ENCODE results near the gene TUBAL3. TPM values are rescaled to one million over a fixed set of nuclear protein-coding genes. Genes with fewer than 3 reads are reported as not detected.
"Not testable (repeated sequence)": the region's sequence is repeated elsewhere in the genome, so short reads cannot be mapped to it uniquely, and the experiment has no call there.

Gene TUBAL3
- polyA plus RNA-seq, 4 donors = 11.4 to 97.7 (median 56.9) TPM

DNA sequence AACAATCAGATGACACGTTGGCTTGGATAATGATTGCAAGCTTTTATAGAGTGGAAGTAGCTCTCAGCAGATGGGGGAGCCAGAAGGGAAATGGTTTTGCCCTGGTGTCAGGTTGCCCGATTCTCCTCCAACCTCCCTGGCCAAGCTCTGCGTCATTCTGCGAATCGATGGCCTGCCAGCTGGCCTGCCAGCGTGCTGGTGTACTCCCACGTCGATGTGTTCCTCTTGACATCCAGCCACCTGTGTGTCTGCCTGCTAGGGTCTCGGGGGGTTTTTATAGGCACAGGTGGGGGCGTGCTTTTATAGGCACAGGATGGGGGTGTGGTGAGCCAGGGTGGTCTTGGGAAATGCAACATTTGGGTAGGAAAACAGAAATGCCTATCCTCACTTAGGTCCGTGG lies 12.4 kb upstream of the TUBAL3 start:
- DNase-seq (no peak), FAIRE-seq (no peak)
- no peak overlapping the region for H3K27ac ChIP-seq (ENCODE audit: low read depth in 1 of 3, low read length in 2 of 3)
- no peaks in the 10 kb centered on the region for H3K27me3 ChIP-seq (ENCODE audit: control insufficient read depth in 3 of 3, insufficient read depth in 3 of 3, low read length in 3 of 3)
- H3K4me1 ChIP-seq (ENCODE audit: control insufficient read depth in 3 of 3, insufficient read depth in 2 of 3, low read depth in 1 of 3, low read length in 2 of 3) = peaks cover 2 to 5% (median 4%) of the 10 kb centered on the region in 3 donors
- WGBS, 3 donors = 93 to 98% (median 93%) methylated on average over 11 of the region's 11 CpGs
- no peaks in the 10 kb centered on the region for H3K9me3 ChIP-seq (ENCODE audit: control insufficient read depth in 2 of 2, insufficient read depth in 1 of 2, low read depth in 1 of 2, low read length in 1 of 2)
- H3K4me3 ChIP-seq (ENCODE audit: low read depth in 1 of 3, low read length in 3 of 3) = no peak overlapping the region
- no peaks in the 10 kb centered on the region for H3K36me3 ChIP-seq (ENCODE audit: control insufficient read depth in 3 of 3, insufficient read depth in 2 of 3, low read depth in 1 of 3, low read length in 3 of 3)

DNA sequence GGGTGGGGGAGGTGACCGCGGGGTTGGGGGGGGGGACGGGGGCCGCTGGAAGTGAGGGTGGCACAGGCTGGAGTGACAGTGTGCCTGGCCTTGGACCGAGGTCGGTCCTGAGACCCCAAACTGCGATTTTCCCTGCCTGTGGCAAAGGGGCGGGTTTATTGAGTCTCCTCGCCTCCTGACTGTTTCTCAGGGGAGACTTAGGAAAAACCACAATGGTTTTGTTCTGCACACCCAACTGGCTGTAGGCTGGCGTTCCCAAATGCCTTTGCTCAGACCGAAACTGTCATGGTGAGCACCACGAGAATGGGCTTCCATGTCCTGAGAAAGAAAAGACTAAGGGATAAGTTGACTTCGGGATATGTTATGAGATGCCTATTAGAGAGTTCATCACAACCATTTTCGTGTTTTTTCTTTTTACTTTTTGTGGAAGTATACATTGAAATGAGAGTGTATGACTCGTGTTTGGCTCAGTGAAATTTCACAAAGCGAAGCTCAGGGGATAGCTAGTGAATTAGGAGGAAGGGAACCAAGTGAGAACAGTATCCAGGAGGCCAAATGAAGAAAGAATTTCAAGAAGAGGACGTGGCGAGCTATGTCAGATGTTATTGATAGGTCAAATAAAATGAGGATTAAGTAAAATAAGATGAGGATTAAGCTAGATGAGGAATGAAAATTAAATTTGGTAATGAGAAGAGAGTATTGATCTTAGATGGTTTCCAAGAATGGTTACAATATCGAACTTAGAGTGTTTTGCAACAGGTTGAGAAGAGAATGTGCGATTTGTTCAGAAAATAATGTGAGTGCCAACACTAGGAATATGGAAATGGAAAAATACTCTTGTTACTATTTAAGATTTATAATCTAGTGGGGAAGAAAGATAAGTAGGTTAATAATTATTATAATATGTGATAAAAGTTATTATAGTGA lies 8.6 kb upstream of the TUBAL3 start:
- Histone ChIP-seq H3K4me1 (ENCODE audit: control insufficient read depth in 3 of 3, insufficient read depth in 2 of 3, low read depth in 1 of 3, low read length in 2 of 3) (peaks cover 2 to 6% (median 5%) of the 10 kb centered on the region in 3 donors), H3K36me3 (ENCODE audit: control insufficient read depth in 3 of 3, insufficient read depth in 2 of 3, low read depth in 1 of 3, low read length in 3 of 3) (no peaks in the 10 kb centered on the region), H3K27me3 (ENCODE audit: control insufficient read depth in 3 of 3, insufficient read depth in 3 of 3, low read length in 3 of 3) (peaks cover 0 to 4% (median 0%) of the 10 kb centered on the region in 3 donors), H3K9me3 (ENCODE audit: control insufficient read depth in 2 of 2, insufficient read depth in 1 of 2, low read depth in 1 of 2, low read length in 1 of 2) (no peaks in the 10 kb centered on the region), H3K27ac (ENCODE audit: low read depth in 1 of 3, low read length in 2 of 3) (peak overlapping the region; percentile 24 to 45 (median 25)), H3K4me3 (ENCODE audit: low read depth in 1 of 3, low read length in 3 of 3) (peak overlapping the region; percentile 63 to 87 (median 69))
- WGBS, 3 donors = 5 to 18% (median 14%) methylated on average over 14 to 20 of the region's 20 CpGs
- no peak for FAIRE-seq
- peak; percentile 45 to 55 for DNase-seq

DNA sequence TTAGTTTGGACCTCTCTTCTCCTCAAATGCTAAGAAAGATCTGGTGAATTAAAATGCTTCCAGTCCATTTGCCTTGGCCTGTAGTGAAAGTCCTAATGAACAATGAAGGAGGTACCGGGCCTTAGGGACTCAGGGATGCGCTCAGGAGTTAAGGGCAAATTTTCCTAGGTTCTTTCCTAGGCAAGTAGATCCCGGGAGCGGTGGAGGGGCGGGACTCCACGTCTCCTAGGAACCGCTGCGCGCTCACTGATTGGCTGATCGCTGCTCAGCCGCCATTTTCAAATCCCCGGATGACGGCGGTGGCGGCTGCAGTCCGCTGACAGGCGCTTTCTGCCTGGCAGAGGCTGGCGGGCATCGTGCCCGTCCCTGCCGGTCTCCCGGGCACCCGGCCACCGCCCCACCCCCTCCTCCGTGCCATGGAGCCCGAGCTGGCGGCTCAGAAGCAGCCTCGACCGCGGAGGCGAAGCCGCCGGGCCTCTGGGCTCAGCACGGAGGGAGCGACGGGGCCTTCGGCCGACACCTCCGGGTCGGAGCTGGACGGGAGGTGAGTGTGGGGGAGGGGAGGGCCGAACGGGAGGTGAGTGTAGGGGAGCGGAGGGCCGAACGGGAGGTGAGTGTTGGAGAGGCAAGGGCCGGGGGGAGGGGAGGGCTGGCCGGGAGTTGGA lies 7.8 kb upstream of the TUBAL3 start, which contains the start of gene NET1:
Gene NET1, plus strand, starts transcription at position 281 of the 665 bp plus-strand sequence. Its CDS starts 136 bp downstream, at position 417.
- Histone ChIP-seq H3K36me3 (ENCODE audit: control insufficient read depth in 3 of 3, insufficient read depth in 2 of 3, low read depth in 1 of 3, low read length in 3 of 3) (no peaks in the 10 kb centered on the region), H3K27me3 (ENCODE audit: control insufficient read depth in 3 of 3, insufficient read depth in 3 of 3, low read length in 3 of 3) (peaks cover 0 to 4% (median 0%) of the 10 kb centered on the region in 3 donors), H3K4me1 (ENCODE audit: control insufficient read depth in 3 of 3, insufficient read depth in 2 of 3, low read depth in 1 of 3, low read length in 2 of 3) (peaks cover 2 to 6% (median 5%) of the 10 kb centered on the region in 3 donors), H3K4me3 (ENCODE audit: low read depth in 1 of 3, low read length in 3 of 3) (peak within 1 kb of the TSS; percentile 63 to 87 (median 69)), H3K27ac (ENCODE audit: low read depth in 1 of 3, low read length in 2 of 3) (peak within 1 kb of the TSS; percentile 24 to 52 (median 45)), H3K9me3 (ENCODE audit: control insufficient read depth in 2 of 2, insufficient read depth in 1 of 2, low read depth in 1 of 2, low read length in 1 of 2) (no peaks in the 10 kb centered on the region)
- DNase-seq (peak; percentile 90 to 95), FAIRE-seq (no peak)
- 0 to 1% (median 0%) methylated on average over 35 to 48 of the region's 48 CpGs for WGBS, 3 donors

DNA sequence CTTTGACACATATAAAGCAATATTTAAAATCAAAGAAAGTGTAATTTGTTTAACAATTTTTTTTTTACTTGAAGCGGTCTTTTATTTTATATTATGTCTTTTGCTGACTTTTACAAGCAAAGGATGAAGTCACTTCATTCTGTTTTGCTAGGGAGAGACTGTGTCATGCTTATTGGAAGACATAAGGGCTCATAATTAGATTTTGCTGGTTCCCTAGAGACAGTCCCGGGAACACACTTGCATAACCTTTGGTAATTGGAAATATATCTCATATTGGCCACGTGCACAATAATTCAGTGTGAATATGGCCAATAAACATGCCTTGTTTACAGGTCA lies 7.3 kb upstream of the TUBAL3 start:
- H3K27ac ChIP-seq (ENCODE audit: low read depth in 1 of 3, low read length in 2 of 3) = no peak overlapping the region
- no peaks in the 10 kb centered on the region for H3K36me3 ChIP-seq (ENCODE audit: control insufficient read depth in 3 of 3, insufficient read depth in 2 of 3, low read depth in 1 of 3, low read length in 3 of 3)
- H3K9me3 ChIP-seq (ENCODE audit: control insufficient read depth in 2 of 2, insufficient read depth in 1 of 2, low read depth in 1 of 2, low read length in 1 of 2) = no peaks in the 10 kb centered on the region
- H3K4me1 ChIP-seq (ENCODE audit: control insufficient read depth in 3 of 3, insufficient read depth in 2 of 3, low read depth in 1 of 3, low read length in 2 of 3) = peaks cover 2 to 6% (median 5%) of the 10 kb centered on the region in 3 donors
- peaks cover 0 to 4% (median 0%) of the 10 kb centered on the region in 3 donors for H3K27me3 ChIP-seq (ENCODE audit: control insufficient read depth in 3 of 3, insufficient read depth in 3 of 3, low read length in 3 of 3)
- WGBS, 3 donors = 23 to 33% (median 33%) methylated on average over 3 of the region's 3 CpGs
- FAIRE-seq (no peak), DNase-seq (no peak)
- peak overlapping the region in 2 of 3 donors; percentile 63 to 87 for H3K4me3 ChIP-seq (ENCODE audit: low read depth in 1 of 3, low read length in 3 of 3)

DNA sequence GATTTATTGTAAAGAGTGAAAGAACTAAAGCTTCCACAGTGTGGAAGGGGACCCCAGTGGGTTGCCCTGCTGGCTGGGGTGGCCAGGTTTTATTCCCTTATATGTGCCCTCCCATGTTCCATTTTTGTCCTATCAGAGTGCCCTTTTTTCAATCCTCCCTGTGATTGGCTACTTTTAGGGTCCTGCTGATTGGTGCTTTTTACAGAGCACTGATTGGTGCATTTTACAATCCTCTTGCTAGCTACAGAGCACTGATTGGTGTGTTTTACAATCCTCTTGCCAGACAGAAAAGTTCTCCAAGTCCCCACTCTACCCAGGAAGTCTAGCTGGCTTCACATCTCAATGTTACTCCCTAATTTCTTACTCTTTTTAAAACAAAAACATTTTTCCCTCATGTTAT lies 6.2 kb upstream of the TUBAL3 start:
- not testable (repeated sequence) for H3K9me3 ChIP-seq (ENCODE audit: control insufficient read depth in 2 of 2, insufficient read depth in 1 of 2, low read depth in 1 of 2, low read length in 1 of 2); H3K27ac ChIP-seq (ENCODE audit: low read depth in 1 of 3, low read length in 2 of 3); H3K4me1 ChIP-seq (ENCODE audit: control insufficient read depth in 3 of 3, insufficient read depth in 2 of 3, low read depth in 1 of 3, low read length in 2 of 3); H3K27me3 ChIP-seq (ENCODE audit: control insufficient read depth in 3 of 3, insufficient read depth in 3 of 3, low read length in 3 of 3); H3K36me3 ChIP-seq (ENCODE audit: control insufficient read depth in 3 of 3, insufficient read depth in 2 of 3, low read depth in 1 of 3, low read length in 3 of 3); FAIRE-seq; DNase-seq; H3K4me3 ChIP-seq (ENCODE audit: low read depth in 1 of 3, low read length in 3 of 3)

DNA sequence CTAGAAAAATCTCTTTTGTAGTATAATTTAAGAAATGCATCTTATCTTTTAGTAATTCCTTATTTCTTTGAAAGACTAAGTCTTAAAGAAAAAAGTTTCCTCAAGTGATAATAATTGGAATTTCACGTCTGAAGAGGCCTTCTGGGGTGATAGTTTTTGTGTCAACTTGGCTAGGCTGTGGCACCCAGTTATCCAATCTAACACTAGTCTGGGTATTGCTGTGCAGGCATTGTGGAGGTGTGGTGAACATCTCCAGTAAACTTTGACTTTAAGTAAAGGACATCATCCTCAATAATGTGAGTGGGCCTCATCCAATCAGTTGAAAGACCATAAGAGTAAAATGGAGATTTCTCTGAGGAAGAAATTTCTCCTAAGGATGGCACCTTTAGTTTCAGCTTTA lies 2.3 kb upstream of the TUBAL3 start:
- FAIRE-seq = no peak
- no peak overlapping the region for H3K27ac ChIP-seq (ENCODE audit: low read depth in 1 of 3, low read length in 2 of 3)

DNA sequence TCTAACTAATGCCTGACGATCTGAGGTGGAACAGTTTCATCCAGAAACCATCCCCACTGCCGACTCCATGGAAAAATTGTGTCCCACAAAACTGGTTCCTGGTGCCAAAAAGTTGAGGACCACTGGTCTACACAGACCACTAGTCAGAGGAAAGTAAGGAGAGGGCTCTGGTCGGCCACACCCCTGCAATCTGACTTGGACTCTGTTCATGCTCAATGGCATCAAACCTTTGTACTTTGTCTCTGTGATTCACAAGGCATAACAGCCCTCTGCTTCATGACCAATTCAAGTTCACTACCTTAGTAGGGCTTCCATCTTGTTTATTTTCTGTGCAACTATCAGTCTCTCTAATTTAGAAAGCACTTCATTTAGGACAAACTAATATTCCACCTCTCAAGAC lies 1.8 kb downstream of the TUBAL3 start:
- DNase-seq (peak; percentile 85 to 92), FAIRE-seq (no peak)
- H3K4me1 ChIP-seq (ENCODE audit: control insufficient read depth in 3 of 3, insufficient read depth in 2 of 3, low read depth in 1 of 3, low read length in 2 of 3) = peaks cover 0 to 4% (median 0%) of the 10 kb centered on the region in 3 donors
- WGBS, 3 donors = 48 to 76% (median 57%) methylated on average over 3 of the region's 3 CpGs
- H3K9me3 ChIP-seq (ENCODE audit: control insufficient read depth in 2 of 2, insufficient read depth in 1 of 2, low read depth in 1 of 2, low read length in 1 of 2) = no peaks in the 10 kb centered on the region
- peak overlapping the region in 2 of 3 donors; percentile 30 to 59 for H3K4me3 ChIP-seq (ENCODE audit: low read depth in 1 of 3, low read length in 3 of 3)
- H3K27me3 ChIP-seq (ENCODE audit: control insufficient read depth in 3 of 3, insufficient read depth in 3 of 3, low read length in 3 of 3) = peaks cover 0 to 2% (median 0%) of the 10 kb centered on the region in 3 donors
- H3K27ac ChIP-seq (ENCODE audit: low read depth in 1 of 3, low read length in 2 of 3) = peak overlapping the region in 2 of 3 donors; percentile 78 to 80
- peaks cover 0 to 5% (median 3%) of the 10 kb centered on the region in 3 donors for H3K36me3 ChIP-seq (ENCODE audit: control insufficient read depth in 3 of 3, insufficient read depth in 2 of 3, low read depth in 1 of 3, low read length in 3 of 3)

More for the DNA sequence above, 2.3 kb upstream of the TUBAL3 start:
- WGBS, 3 donors = 60 to 70% (median 66%) methylated on average over 1 of the region's 1 CpG
- Histone ChIP-seq H3K36me3 (ENCODE audit: control insufficient read depth in 3 of 3, insufficient read depth in 2 of 3, low read depth in 1 of 3, low read length in 3 of 3) (no peaks in the 10 kb centered on the region), H3K4me1 (ENCODE audit: control insufficient read depth in 3 of 3, insufficient read depth in 2 of 3, low read depth in 1 of 3, low read length in 2 of 3) (peaks cover 0 to 5% (median 0%) of the 10 kb centered on the region in 3 donors), H3K27me3 (ENCODE audit: control insufficient read depth in 3 of 3, insufficient read depth in 3 of 3, low read length in 3 of 3) (peaks cover 0 to 4% (median 0%) of the 10 kb centered on the region in 3 donors), H3K4me3 (ENCODE audit: low read depth in 1 of 3, low read length in 3 of 3) (no peak overlapping the region), H3K9me3 (ENCODE audit: control insufficient read depth in 2 of 2, insufficient read depth in 1 of 2, low read depth in 1 of 2, low read length in 1 of 2) (no peaks in the 10 kb centered on the region)
- DNase-seq = no peak

DNA sequence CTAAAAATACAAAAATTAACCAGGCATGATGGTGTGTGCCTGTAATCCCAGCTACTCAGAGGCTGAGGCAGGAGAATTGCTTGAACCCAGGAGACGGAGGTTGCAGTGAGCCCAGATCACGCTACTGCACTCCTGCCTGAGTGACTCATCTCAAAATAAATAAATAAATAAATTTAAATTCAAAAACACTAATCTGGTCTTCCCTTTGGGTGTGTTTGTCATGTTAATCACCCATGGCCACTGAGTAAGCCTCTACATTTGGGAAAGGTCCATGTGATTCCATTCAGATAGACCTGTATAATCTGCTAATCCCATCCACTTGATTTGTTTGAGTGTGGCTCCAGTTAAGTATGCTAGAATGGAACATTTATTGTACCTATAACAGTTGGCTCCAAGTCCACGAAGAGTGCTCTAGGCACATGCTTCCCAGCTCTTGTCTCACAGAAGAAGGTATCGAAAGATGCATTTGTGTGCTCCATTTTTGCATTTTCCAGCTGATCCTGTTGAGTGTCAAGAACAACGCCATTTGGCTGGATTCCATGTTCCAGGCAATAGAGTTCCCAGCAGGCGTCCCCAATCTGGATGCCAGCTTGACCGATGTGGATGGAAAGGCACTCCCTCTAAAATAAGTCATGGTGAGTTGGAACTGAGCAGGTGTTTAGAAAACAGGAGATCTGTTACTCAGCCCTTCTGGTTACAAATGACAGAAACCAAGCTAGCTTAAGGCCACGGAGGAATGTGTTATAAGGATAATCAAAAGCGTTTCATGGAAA lies 4.0 kb downstream of the TUBAL3 start:
- peaks cover 0 to 2% (median 0%) of the 10 kb centered on the region in 3 donors for H3K27me3 ChIP-seq (ENCODE audit: control insufficient read depth in 3 of 3, insufficient read depth in 3 of 3, low read length in 3 of 3)
- H3K36me3 ChIP-seq (ENCODE audit: control insufficient read depth in 3 of 3, insufficient read depth in 2 of 3, low read depth in 1 of 3, low read length in 3 of 3) = peaks cover 0 to 5% (median 5%) of the 10 kb centered on the region in 3 donors
- H3K9me3 ChIP-seq (ENCODE audit: control insufficient read depth in 2 of 2, insufficient read depth in 1 of 2, low read depth in 1 of 2, low read length in 1 of 2) = no peaks in the 10 kb centered on the region
- no peak for FAIRE-seq
- peaks cover 0 to 4% (median 0%) of the 10 kb centered on the region in 3 donors for H3K4me1 ChIP-seq (ENCODE audit: control insufficient read depth in 3 of 3, insufficient read depth in 2 of 3, low read depth in 1 of 3, low read length in 2 of 3)
- H3K27ac ChIP-seq (ENCODE audit: low read depth in 1 of 3, low read length in 2 of 3) = no peak overlapping the region
- WGBS, 3 donors = 88 to 93% (median 89%) methylated on average over 9 of the region's 9 CpGs
- no peak overlapping the region for H3K4me3 ChIP-seq (ENCODE audit: low read depth in 1 of 3, low read length in 3 of 3)
- DNase-seq = no peak
